K562 (cell line): Measurements from ENCODE around the gene OTOP3. TPM values are rescaled to one million over a fixed set of nuclear protein-coding genes. Genes with fewer than 3 reads are reported as not detected.

Experiments
- CBFA2T3 ChIP-seq: fragments of 450-650 bp; IDR thresholded peaks from 2 replicates; pipeline ENCODE4 v1.6.1; 2017
- CREM ChIP-seq: IDR thresholded peaks from 2 replicates; pipeline ENCODE4 v1.6.1; 2014; ENCODE audit warnings: antibody characterized with exemption, low read depth
- E2F1 ChIP-seq: sonication (generic); formaldehyde crosslinking; IDR thresholded peaks from 2 replicates; pipeline ENCODE4 v1.8.1; 2023; ENCODE audit warnings: mild to moderate bottlenecking, missing genetic modification reagents, moderate library complexity
- KDM4B ChIP-seq, 2 experiments: fragments of 450-650 bp in 1 of 2; sonication (generic) in 1 of 2; IDR thresholded peaks; 2 replicates each; pipeline ENCODE4 v1.6.1; 2016 to 2017; ENCODE audit warnings: borderline replicate concordance in 2 of 2, antibody characterized with exemption in 1 of 2, low read depth in 1 of 2, mild to moderate bottlenecking in 1 of 2
- KLF10 ChIP-seq: fragments of 250-450 bp; sonication (Bioruptor Pico); IDR thresholded peaks from 2 replicates; pipeline ENCODE4 v1.6.1; 2021; ENCODE audit warnings: matching md5 sums
- NRF1 ChIP-seq, 2 experiments: fragments of 450-650 bp; IDR thresholded peaks in 1 of 2; conservative IDR thresholded peaks in 1 of 2; 2 replicates each; pipeline ENCODE4 v1.6.1; 2014; ENCODE audit warnings: mild to moderate bottlenecking in 2 of 2
- ZBTB34 ChIP-seq: fragments of 250-450 bp; sonication (Bioruptor Pico); IDR thresholded peaks from 2 replicates; pipeline ENCODE4 v1.8.0; 2021; ENCODE audit warnings: mild to moderate bottlenecking, moderate library complexity
- ZNF24 ChIP-seq: fragments of 450-650 bp; IDR thresholded peaks from 2 replicates; pipeline ENCODE4 v1.6.1; 2016
- ZNF253 ChIP-seq: fragments of 250-450 bp; sonication (Bioruptor Pico); conservative IDR thresholded peaks from 2 replicates; pipeline ENCODE4 v1.6.1; 2021; ENCODE audit warnings: mild to moderate bottlenecking
- ZNF449 ChIP-seq: fragments of 250-450 bp; sonication (Bioruptor Pico); IDR thresholded peaks from 2 replicates; pipeline ENCODE4 v1.8.0; 2022; ENCODE audit warnings: moderate library complexity, mild to moderate bottlenecking, inconsistent platforms
- polyA plus RNA-seq, 8 experiments: library from polyadenylated mRNA; depleted of rRNA in 4 of 8; stranded (reverse) in 5 of 8; unstranded in 3 of 8; fragments of >200 nt; fragmentation: Nextera tagmentation in 2 of 8; fragmentation: Illumina TruSeq in 1 of 8; extraction: Ambion mirVana in 2 of 8; extraction: Trizol in 1 of 8; gene quantifications; 2 replicates each; pipeline versions ENCODE4 v1.2.1 to v1.2.3, GENCODE V29; 2011 to 2014; ENCODE audit warnings: inconsistent platforms in 1 of 8, missing spikeins in 1 of 8
- total RNA-seq, 7 experiments: library from RNA; depleted of rRNA in 6 of 7; stranded (reverse); fragments of >200 nt in 6 of 7; fragmentation: Illumina TruSeq in 2 of 7; extraction: Trizol in 2 of 7; gene quantifications; 2 replicates each; pipeline versions ENCODE4 v1.2.1 to v1.2.3, GENCODE V29; 2011 to 2021; ENCODE audit warnings: low replicate concordance in 1 of 7

OTOP3 gene
- total and polyA plus RNA-seq, 9 of the 15 experiments (the other 6 are each of a cell fraction or from before 2014, with no cell fraction given), result not detected

GRCh38 chr17:74892974-74893911 lies 42.5 kb upstream of the OTOP3 start, which contains the start of gene FADS6 (continued):
- TF ChIP-seq KLF10 (CRISPR knock-in tag) (no peak), CBFA2T3 (no peak), CREM (no peak), ZNF449 (no peak), E2F1 (no peak), ZNF24 (no peak), NRF1 (conservative IDR thresholded peaks at IDR 0.05 in 1 of 2, IDR thresholded peaks at IDR 0.05 in 1 of 2) (no peak), ZBTB34 (CRISPR knock-in tag) (no peak), KDM4B (IDR thresholded peaks at IDR 0.05; ENCODE audit: borderline replicate concordance in 2 of 2, low read depth in 1 of 2) (no peak), ZNF253 (CRISPR knock-in tag) (no peak)
